ENCODE results near the gene CDK3.
"Not testable (repeated sequence)": the region's sequence is repeated elsewhere in the genome, so short reads cannot be mapped to it uniquely, and the experiment has no call there.

The CDK3 gene

DNA sequence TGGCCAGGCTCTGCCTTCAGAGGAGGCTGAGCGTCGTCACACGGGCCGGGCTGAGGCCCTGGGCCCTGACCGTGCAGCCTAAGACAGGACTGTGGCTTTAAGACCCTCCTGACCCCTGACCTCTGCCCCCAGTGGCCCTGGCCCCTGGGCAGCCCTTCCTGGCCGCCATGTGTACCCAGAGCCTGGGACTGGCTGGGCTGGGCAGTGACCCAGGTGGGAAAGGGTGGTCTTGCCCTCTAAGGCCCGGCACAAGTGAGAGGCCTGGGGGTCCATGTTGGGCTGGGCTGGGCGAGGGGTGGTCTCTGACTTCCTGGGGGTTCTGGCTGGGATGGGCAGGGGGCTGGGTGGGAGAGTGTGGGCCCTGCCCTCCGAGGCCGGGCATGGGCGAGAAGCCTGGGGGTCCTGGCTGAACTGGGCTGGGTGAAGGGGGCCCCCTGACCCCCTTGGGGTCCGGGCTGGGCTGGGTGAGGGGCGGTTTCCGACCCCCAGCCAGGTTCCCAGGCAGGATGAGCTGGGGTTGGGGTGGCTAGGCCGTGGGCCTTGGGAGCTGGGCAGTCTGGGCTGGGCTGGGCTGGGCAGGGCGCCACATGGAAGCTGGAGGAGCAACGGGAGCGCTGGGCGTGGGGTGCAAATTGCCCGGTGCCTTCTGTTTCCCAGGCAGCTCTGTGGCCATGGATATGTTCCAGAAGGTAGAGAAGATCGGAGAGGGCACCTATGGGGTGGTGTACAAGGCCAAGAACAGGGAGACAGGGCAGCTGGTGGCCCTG is at the start of gene CDK3:
CDK3 (plus strand) TSS at position 101 of the 767 bp plus-strand sequence; CDS start at position 672, 571 bp downstream.
- no peak for DNase-seq (ENCODE audit: low spot score)

DNA sequence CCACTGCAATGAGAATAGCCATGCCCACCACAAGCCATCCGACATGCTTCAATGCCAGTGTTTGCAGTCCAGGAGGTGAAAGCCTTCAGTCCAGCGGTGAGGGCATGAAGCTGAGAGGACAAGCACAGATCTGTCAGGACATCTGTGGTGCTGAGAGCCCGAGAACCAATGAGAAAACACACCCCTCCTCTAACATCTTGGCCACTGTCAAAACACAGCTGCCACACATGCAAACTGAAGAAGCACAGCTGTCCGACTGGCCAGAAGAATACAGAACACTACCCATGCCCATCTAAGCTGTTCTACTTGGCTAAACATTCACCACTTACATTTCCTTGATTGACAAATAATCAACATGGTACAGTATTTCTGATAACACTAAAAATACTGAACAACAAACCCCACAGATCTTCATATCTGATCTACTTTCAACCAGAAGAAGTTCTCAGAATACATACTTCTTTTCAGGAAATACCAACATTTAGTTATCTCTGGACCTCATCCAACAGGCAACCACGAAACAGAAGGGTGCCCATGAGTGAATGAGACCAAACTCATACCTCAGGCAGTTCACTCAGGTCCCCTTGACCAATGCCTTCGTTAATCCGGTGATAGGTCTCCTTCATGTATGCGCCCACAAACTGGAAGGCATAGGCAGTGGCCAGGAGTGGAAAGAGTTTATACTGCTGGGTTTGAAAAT is 49.6 kb upstream of the CDK3 start:
- peak; percentile 41 for DNase-seq (ENCODE audit: low spot score)

DNA sequence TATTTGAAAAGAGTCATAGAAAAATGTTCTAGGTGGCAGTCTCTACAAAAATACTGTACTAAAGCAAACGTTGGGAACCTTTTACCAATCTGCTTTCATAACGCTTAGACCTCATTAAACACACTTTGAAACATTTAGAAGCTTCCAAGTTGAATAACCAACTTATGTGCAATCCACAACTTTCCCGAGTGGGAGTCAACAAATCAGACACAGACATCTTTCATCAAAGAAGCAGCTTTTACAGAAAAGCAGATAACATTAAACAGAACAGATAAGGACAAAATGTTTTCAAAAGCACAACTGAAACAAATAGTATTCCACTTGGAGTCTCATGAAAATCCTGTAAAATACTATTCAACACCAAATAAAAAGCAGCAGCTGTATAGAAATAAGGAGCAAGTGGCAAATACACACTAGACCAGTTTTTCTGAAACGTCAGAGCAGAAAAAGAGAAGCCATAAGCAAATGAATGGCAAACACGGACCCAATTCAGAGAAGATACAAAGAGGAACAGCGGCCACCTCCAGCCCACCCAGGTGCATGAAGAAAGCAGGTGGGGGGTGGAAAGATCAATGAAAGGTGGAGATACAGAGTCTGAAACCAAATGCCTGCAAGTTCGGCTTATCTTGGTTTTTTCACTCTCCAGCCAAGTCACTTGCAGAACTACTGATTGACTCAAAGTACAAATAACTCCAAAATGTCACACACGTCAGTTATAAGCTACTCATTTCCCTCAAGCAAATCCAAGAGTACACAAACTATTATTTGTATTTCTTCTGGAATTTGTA is 41.4 kb upstream of the CDK3 start:
- no peak for DNase-seq (ENCODE audit: low spot score)

DNA sequence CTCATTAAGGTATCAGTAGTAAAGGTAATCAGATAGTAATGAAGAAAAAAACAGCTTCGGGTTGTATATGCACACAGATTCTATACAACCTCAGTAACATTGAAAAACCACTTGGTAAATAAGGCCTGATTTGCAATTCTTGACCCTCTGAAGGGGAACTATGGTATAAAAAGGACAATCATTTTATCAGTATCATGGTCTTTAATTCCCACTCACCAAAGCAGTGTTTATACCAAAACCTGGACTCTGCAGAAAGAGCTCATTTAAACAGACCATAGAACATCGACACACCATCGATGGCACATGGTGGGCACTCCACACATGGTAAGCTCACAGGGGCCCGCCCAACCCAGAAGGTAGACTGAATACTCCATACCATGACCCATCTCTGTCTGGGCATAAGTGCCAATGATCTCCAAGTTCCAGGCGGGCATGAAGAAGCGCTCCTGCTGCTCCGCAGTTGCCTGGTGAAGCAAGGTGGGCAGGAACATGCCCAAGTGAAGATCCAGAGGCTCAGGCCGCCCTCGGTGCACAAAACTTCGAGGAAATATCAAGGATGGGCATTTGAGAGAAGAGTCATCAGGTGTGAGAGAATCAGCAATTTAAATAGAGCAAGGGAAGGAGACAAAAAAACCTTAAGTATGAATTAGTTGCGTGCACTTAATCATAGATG is 40.7 kb upstream of the CDK3 start:
- no peak for DNase-seq (ENCODE audit: low spot score)

DNA sequence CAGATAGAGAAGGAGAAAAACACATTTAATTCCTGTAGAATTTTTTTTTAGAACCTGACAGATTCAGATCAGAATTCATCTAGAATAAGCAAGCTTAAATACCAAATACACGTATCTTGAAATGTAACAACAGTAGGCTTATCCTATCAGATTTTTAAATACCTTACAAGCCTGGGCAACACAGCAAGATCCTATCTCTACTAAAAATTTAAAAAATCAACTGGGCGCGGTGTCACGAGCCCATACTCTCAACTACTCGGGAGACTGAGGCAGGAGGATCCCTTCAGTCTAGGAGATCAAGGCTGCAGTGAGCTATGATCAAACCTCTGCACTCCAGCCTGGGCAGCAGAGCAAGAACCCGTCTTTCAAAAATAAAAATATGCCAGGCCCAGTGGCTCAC is 35.2 kb upstream of the CDK3 start:
- no peak for DNase-seq (ENCODE audit: low spot score)

GRCh38 chr17:75969044-75969443 is 31.6 kb upstream of the CDK3 start:
- DNase-seq (ENCODE audit: low spot score), result not testable (repeated sequence)

DNA sequence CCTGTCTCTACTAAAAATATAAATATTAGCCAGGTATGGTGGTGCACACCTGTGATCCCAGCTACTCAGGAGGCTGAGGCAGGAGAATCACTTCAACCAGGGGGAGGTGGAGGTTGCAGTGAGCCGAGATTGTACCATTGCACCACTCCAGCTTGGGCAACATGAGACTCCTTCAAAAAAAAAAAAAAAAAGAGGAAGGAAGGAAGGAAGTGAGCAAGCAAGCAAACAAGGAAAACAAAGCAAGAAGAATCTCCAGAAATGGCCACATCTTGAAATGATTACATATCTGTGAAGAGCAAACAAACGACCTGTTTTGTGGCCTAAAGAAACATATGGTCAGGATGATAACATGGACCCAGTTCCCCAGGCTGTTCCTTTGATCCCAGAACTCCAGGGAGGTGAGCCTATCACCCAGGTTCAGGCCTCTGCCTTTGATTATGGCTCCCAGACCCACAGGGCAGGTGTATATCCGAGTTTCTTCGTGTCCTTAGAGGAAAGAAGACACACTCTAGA is 30.6 kb upstream of the CDK3 start:
- DNase-seq (ENCODE audit: low spot score), result no peak

GRCh38 chr17:75970626-75971025 is 30.0 kb upstream of the CDK3 start:
- no peak for DNase-seq (ENCODE audit: low spot score)

DNA sequence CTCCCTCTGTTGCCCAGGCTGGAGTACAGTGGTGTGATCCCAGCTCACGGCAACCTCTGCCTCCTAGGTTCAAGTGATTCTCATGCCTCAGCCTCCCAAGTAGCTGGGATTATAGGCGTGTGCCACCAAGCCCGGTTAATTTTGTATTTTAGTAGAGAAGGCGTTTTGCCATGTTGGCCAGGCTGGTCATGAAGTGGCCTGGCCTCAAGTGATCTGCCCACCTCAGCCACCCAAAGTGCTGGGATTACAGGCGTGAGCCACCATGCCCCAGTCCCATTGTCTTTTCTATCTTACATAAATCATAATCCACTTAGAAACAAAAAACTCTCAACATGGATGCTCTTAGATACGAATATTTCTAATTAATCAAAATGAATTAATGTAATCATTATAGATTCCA is 25.5 kb upstream of the CDK3 start:
- not testable (repeated sequence) for DNase-seq (ENCODE audit: low spot score)

- DNase-seq (ENCODE audit: low spot score), result no peak
These were observed 24.9 kb upstream of the CDK3 start for GRCh38 chr17:75975757-75976174.

GRCh38 chr17:75976175-75976848 is 24.3 kb upstream of the CDK3 start:
- DNase-seq (ENCODE audit: low spot score), result no peak

DNA sequence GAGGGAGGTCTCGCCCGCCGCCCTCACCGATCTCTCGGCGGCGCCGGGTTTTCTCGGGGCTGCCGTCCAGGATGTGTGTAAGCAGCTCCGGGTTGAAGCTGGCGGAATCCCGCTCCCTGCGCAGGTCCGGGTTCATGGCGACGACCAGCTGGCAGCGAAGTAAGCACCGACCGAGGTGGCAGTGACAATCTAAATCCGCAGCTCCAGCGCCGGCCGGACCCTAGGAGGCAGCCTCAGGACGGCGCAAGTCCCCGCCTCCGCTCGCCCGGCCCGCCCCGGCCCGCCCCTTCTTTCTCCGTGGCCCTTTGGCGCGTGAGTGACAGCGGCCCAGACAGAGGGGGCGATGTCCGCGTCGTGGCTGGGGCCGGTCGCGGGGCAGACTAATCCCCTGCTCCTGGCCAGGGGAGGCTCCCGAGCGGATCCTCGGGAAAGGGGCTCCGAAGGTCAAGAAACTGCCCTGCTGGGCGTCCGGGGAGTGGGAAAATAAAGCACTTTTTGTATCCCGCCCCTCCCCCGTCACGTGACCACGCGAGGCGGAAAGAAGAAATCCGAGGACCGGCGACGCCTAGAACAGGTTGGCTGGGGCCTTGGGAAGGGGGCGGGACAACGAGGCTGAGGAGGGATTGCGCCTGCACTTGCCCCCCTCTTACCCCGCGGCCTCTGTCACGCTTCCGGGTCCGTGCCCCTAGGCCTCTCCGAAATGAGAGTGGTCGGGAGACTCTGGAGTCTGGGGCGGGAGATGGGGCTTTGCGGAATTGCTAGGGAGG is 21.5 kb upstream of the CDK3 start, which contains the start of the genes ACOX1 and TEN1:
ACOX1 (minus strand) TSS at position 229 of the 767 bp plus-strand sequence; CDS start at position 136, 93 bp downstream.
TEN1 (plus strand) TSS at position 303 of the 767 bp plus-strand sequence. CDS start 6,953 bp downstream, outside the sequence.
- DNase-seq (ENCODE audit: low spot score), result peak; percentile 96

GRCh38 chr17:75979705-75980187 is 20.9 kb upstream of the CDK3 start:
- DNase-seq (ENCODE audit: low spot score), result no peak

DNA sequence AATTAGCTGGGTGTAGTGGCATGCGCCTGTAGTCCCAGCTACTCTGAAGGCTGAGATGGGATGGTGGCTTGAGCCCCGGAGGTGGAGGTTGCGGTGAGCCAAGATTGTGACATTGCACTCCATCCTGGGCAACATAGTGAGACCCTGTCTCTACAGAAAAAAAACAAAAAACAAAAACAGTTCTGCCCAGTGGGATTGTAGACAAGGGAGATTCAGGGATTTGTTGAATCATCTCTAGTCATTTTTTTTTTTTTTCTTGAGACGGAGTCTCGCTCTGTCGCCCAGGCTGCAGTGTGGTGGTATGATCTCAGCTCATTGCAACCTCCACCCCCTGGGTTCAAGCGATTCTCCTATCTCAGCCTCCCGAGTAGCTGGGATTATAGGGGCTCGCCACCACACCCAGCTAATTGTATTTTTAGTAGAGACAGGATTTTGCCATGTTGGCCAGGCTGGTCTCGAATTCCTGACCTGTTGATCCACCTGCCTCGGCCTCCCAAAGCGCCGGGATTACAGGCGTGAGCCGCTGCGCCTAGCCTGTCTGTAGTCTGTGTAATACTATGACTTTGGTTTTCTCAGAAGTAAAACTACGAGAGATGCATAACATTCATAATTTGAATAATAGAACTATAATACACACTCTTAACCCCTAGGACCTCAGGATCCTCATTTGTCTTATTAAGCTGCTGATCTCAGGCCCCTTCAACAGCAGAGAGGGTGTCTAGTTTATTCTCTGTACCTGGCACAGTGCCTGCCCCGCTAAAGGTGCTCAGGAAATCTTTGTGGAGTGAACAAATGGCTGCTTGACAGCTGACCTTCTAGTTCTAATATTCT is 20.3 kb upstream of the CDK3 start:
- no peak for DNase-seq (ENCODE audit: low spot score)

GRCh38 chr17:75981019-75981615 is 19.5 kb upstream of the CDK3 start:
- no peak for DNase-seq (ENCODE audit: low spot score)

DNA sequence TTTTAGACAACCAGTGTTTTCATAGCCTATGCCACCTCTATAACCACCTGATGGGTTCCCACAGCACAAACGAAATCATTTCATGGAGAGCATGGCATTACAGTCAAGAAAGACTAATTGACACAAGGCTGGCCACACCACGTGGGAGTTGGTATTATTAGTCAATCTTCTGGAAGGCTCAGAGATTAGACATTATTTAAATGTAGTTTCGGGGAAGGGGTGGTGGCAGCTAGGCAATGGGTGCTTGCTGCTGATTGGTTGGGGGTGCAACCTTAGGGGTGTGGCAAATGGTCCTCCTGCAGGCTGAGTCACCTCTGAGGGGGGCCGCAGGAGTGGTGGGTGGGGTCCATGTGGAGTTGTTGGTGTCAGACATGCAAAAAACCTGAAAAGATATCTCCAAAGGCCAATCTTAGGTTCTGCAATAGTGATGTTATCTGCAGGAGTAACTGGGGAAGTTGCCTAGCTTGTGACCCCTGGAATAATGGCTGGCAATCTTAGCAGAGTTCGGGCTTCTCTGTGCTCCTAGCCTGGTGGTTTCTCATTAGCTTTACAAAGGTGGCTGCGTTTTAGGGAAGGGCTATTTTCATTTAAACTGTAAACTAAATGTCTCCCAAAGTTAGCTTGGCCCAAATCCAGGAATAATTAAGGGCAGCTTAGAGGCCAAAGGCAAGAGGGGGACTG is 17.0 kb upstream of the CDK3 start:
- no peak for DNase-seq (ENCODE audit: low spot score)

GRCh38 chr17:75985986-75986385 is 14.7 kb upstream of the CDK3 start:
- no peak for DNase-seq (ENCODE audit: low spot score)

DNA sequence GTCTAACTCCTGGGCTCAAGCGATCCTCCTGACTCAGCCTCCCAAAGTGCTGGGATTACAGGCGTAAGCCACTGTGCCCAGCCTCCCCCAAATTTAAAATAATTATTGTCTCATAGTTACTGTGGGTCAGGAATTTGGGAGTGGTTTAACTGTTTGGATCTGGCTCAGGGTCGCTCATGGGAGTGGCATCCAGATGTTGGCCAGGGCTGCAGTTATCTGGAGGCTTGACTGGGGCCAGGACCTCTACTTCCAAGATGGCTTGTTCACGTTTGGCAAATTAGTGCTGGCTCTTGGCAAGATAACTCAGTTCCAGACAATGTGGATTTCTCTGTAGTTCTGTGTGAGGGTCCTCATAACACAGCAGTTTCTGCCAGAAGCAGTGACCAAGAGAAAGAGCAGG is 13.6 kb upstream of the CDK3 start:
- DNase-seq (ENCODE audit: low spot score), result no peak
